ENCODE measurements around the gene APLP2. TPM values are rescaled to one million over a fixed set of nuclear protein-coding genes. Genes with fewer than 3 reads are reported as not detected.
"Not testable (repeated sequence)": the region's sequence is repeated elsewhere in the genome, so short reads cannot be mapped to it uniquely, and the experiment has no call there.

The APLP2 gene
- 318 TPM for total RNA-seq

DNA sequence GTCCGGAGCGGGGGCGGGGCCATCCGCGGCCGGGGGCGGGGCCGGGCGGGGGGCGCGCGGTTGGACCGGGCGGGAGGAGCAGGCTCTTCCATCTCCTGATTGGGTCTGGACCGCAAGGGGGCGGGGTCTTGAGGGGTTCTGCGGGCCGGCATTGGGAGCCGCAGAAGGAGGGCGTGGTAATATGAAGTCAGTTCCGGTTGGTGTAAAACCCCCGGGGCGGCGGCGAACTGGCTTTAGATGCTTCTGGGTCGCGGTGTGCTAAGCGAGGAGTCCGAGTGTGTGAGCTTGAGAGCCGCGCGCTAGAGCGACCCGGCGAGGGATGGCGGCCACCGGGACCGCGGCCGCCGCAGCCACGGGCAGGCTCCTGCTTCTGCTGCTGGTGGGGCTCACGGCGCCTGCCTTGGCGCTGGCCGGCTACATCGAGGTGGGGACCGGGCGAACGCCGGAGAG lies at the start of gene APLP2:
Gene APLP2, plus strand, starts transcription at position 236 of the 450 bp plus-strand sequence. Its CDS starts 84 bp downstream, at position 320.
- peak; percentile 99 for DNase-seq (ENCODE audit: low spot score)

DNA sequence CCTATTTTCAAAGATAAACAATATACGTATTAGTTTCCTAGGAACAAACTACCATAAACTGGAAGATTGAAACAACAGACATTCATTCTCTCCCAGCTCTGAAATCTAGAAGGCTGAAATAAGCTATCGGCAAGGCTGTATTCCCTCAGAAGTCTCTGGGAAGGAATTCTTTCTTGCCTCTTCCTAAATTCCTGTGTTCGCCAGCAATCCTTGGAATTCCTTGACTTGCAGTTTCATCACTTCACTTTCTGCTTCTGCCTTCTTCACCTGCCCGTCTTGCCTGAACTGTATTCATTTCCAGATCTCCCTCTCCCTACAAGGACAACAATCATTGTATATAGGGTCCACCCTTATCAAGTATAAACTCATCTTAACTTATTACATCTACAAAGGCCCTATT lies 49.4 kb upstream of the APLP2 start:
- no peak for DNase-seq (ENCODE audit: low spot score)

DNA sequence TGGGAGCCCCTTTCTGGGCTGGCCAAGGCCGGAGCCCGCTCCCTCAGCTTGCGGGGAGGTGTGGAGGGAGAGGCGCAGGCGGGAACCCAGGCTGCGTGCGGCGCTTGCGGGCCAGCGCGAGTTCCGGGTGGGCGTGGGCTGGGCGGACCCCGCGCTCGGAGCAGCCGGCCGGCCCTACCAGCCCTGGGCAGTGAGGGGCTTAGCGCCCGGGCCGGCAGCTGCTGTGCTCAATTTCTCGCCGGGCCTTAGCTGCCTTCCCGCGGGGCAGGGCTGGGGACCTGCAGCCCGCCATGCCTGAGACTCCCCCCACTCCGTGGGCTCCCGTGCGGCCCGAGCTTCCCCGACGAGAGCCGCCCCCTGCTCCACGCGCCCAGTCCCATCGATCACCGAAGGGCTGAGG lies 48.1 kb upstream of the APLP2 start:
- DNase-seq (ENCODE audit: low spot score), result not testable (repeated sequence)

DNA sequence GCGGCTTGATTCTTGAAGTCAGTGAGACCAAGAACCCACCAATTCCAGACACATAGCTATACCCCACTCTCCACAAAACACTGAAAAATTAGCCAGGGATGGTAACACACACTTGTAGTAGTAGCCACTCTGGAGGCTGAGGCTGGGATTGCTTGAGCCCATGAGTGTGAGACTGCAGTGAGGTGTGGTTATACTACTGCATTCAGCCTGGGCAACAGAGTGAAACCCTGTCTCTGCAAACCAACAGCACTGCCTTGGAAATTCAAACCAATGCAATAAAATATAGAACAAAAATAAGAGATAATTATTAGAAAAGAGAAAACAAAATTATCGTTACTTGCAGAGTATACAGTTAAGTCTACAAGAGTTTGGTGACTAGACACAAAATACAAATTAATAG lies 46.9 kb upstream of the APLP2 start:
- DNase-seq (ENCODE audit: low spot score), result no peak

DNA sequence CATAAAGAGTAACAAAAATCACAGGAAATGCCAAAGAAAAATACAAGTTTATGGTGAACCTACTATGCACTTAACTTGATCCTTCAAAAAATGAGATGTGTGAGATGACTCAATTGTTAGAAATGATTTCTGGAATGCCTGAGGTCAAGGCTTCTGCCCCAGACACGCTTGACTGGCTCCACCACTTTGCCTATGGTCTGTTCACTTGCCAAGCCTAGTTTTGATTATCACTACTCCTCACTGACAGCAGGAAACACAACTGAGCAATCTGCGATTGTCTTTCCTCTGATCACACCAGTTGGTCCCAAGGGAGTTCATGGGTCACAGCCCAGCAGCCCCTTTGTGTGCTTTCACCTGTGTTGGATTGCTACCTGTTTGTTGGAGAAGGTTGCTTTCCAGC lies 46.5 kb upstream of the APLP2 start:
- no peak for DNase-seq (ENCODE audit: low spot score)

DNA sequence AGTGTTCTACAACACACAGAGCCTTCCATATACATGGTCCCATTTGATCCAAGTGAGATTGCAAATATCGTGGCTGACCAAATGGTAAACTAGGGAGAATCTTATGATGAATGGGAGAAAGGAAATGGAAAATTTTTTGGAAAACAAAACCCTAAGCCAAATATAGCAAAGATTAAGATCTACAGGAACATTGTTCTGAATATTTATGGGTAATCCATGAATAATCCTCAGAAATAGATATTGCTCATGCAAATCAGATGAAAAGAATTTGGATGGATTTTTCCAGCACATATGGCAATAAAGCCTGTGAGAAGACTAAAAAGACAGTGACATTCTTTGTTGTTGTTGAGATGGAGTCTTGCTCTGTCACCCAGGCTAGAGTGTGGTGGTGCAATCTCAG lies 45.3 kb upstream of the APLP2 start:
- DNase-seq (ENCODE audit: low spot score), result no peak

DNA sequence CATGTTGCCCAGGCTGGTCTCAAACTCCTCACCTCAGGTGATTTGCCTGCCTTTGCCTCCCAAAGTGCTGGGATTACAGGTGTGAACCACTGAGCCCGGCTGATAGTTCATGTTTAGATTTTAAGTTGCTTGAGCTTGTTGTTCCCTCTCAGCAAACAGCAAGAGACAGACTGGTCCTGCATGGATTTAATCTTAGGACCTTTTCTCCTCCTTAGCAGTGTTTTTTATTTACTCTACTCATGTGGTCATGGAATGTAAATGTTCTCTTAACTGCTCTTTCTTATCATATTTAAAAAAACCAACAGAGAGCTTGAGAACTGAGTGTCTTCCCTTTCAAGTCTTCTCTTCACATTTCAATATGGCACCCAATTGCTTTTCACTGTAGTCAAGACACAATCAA lies 44.3 kb upstream of the APLP2 start:
- no peak for DNase-seq (ENCODE audit: low spot score)

DNA sequence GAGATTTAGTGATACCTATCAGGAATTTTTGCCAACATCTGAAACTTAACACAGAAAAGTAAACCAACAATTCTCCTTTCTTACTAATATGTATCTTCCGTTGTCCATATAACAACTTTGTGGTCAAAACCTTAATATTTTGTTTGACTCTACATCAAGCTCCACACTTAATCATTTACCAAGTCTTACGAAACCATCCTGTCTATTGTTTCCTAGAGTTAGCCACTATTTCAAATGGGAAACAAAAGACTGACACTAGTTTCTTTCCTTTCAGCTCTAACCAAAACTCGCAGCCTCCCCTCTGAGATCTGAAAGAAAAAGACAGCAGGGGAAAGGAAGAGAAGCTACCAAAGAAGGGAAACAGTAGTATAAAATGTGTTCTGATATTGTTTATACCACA lies 40.6 kb upstream of the APLP2 start:
- no peak for DNase-seq (ENCODE audit: low spot score)

DNA sequence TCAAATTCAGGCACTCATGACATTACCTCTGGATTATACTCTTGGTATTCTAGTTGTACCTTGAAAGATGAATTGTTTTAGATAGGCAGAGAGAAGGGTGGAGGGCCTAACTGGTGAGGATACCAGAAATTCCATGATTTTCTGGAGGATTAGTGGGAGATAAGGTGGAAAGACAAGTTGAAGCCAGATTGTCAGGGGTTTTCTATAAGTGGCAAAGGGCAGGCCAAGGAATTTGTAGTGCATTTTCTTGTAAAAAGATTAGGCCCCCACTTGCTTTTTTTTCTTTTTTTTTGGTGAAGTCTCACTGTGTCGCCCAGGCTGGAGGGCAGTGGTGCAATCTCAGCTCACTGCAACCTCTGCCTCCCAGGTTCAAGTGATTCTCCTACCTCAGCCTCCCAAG lies 38.6 kb upstream of the APLP2 start:
- no peak for DNase-seq (ENCODE audit: low spot score)

DNA sequence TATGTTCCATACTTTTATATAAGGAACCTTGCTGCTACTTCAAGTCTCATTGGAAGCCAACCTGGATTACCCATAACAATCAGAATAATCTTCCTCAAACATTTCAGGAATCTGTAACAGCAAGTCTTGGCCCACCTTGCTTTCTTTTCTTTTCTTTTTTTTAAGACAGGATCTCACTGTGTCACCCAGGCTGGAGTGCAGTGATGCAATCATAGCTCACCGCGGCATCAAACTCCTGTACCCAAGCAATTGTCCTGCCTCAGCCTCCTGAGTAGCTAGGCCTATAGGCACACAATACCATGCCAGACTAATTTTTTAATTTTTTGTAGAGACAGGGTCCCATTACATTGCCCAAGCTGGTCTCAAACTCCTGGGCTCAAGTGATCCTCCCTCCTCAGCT lies 37.7 kb upstream of the APLP2 start:
- DNase-seq (ENCODE audit: low spot score), result no peak

DNA sequence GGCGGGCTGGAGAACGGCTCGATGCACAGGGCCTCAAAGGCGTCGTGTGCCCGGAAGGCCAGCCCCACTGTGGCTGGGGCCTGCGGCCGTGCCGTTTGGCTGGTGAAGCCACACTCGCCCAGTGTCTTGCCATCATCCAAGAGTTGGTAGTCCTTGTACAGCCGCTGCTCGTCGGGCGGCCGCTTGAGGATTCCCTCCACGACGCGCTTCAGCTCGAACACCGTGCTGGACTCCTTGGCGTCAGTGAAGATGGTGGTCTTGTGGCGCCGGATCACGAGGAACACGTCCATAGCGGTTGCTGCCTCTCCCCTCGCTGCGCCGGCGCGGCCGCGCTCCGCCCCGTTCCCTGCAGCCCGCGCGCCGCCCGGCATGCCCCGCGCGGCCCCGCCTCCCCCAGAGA lies 36.8 kb upstream of the APLP2 start:
- no peak for DNase-seq (ENCODE audit: low spot score)

DNA sequence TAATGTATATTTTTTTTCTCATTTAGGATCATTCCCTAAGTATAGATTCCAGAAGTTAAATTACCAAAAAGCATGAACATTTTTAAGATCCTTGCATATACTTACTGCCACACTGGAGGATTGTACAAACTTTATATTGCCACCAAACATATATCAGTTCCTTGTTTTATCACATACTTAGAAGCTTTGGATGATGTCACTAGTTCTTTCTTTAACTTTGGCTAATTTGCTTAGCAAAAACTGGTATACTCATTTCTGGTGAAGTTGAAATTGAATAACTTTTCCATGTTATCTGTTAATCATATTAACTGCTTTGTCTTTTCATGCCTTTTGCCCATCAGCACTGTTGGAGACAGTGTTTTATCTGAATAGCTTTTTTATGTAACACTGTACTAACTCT lies 35.5 kb upstream of the APLP2 start:
- no peak for DNase-seq (ENCODE audit: low spot score)

DNA sequence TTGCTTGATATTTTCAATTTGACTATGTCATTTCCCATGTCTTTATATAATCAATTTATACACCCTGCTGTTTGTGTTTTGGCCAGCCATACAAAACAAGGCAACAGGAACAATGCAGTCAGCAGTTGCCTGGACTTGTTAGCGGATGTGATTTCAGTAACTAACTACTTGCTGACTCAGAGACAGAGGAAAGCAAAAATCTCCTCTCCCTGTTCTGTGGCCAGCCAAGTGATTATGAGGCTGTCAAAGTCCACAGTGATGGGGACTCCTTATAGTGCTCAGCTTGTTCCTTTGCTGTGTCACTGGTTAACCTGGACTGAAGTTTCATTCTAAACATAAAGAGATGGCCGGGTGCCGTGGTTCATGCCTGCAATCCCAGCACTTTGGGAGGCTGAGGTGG lies 32.6 kb upstream of the APLP2 start:
- DNase-seq (ENCODE audit: low spot score), result no peak

DNA sequence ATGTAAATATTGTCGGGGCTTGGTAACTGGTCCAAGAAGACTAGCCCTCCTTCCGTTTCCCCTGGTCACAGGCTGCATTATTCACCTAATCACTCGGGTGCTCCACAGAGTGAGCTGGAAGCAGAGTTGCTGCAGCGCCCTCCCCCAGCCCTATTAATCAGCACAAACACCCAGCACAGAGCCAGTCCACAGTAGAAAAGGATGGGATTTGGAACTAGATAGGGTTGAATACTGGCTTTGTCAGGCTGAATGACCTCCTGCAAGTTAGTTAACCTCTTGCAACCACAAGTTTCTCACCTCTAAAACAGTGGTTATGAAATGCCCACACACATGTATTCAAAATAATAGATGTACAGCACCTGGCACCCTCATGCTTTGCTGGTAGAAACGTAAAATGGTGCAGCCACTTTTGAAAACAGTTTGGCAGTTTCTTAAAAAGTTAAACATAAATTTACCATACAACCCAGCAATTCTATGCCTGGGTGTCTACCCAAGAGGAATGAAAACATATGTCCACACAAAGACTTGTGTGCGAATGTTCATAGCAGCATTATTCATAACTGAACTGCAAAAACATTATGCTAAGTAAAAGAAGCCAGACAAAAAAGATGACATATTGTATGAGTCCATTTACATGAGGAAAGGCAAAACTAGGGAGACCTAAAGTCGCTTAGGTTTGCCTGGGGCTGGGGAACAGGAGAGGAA lies 31.7 kb upstream of the APLP2 start:
- no peak for DNase-seq (ENCODE audit: low spot score)

DNA sequence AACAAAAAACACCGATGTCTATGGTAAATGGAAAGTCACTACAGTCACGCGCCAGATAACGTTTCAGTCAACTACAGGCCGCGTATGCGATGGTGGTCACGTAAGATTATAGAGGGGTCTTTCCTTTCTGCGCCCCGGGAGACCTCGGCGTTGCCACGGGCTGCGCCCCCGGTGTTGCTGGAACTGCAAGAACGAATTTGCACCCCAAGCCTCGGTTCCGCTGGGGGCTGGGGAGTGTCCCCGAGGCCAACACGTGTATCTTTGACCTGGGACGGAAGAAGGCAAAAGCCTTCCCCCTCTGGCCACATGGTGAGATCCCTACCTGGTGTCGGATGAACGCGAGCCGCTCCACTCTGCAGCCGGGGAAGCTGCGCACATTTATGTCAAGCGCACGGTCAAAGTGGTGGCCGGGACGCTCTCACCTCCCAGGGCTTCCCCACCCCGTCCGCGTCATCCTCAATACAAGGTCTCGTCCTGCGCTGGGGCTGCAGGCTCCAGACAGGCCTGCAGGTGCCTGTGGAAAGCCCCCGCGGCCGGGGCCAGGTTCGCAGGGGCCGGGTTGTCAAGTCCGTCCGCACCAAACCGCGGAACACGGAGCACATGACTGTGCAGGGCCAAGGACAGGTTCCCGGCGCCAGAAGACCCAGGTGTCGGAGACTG lies 29.3 kb upstream of the APLP2 start:
- DNase-seq (ENCODE audit: low spot score), result no peak

DNA sequence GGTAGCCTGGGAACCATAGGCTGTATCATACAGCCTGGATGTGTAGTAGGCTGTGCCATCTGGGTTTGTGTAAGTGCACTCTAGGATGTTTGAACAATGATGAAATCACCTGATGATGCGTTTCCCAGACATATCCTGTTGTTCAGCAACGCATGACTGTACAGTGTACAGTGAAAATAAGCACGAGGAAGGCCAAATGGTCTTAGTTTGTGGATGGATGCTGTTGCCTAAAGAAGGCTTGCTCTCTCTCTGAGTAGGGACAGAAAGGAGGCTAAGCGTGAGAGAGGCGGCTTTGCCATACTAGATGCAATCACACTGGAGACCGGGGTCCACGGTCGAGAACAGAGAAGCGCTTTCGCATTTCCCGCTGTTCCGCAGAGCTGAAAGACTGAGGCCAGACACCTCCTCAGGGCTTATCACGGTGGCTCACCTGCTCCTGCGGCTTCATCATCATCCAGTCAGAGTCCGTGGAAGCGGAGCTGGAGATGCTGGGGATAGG lies 27.6 kb upstream of the APLP2 start:
- no peak for DNase-seq (ENCODE audit: low spot score)

DNA sequence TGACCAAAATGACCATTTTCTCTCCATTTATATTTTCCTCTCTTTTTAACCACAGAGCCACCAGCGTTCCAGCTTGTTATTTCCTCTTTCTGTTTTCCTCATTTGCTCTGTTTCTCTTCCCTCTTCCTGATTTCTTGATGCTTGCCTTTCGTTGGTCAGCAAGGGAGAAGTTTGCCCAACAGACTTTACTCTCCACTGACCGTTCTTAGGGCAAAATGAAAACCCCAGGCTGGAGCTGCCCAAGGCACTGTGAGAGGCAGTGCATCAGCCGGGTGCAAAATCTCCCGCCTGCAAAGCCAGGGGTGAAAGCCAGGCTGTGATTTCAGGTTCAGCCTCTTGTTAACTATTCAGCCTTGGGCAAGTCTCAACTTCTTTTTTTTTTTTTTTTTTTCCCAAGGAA lies 26.1 kb upstream of the APLP2 start:
- DNase-seq (ENCODE audit: low spot score), result no peak

DNA sequence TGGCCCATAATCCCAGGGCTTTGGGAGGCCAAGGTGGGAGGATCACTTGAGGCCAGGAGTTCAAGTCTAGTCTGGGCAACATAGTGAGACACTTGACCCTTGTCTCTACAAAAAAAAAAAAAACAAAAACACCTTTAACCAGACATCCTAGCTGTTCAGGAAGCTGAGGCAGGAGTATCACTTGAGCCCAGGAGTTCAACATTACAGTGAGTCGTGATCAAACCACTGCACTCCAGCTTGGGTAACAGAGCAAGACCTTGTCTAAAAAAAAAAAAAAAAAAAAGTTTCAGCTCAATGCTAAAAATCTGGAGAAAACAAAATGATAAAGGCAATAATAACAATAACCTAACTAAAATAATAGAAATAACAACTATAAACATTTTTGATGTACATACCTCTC lies 22.6 kb upstream of the APLP2 start:
- DNase-seq (ENCODE audit: low spot score), result no peak

DNA sequence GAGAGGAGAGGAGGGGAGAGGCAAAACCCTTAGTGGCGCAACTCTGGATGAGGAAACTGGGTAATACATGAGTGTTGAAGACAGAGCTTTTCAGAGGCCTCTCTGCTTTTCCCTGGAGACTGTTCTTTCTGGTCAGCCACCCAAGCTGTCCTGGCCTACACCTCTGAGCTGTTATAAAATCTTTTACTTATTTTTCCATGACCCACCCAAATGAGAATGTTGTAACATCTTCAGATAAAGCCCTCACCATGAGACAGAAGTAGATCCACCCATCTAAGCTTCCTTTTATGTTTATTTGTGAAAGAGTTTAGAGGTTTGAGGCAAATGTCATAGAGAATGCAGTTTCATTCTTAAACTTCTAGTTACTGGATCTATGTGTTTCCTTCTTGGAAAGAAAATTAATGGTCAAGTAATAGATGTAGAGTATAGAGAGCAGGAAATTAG lies 20.3 kb upstream of the APLP2 start:
- no peak for DNase-seq (ENCODE audit: low spot score)

DNA sequence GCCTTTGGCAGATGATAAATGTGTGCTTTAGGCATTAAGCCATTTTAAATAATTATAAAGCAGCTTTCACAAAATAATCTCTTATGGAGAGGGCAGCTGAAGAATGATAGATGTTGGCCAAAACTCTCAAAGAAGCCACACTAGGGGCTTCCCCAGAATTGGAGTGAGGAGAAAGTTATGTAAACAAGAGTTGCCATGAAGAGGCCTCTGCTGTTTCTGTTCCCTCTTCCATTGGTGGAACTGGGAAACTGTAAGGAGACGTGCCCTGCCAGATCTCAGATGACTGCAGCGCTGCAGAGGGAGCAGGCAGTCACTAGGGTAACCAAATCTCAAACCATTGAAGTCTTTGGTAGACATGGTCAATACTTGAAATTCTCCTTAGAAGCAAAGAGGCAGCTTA lies 19.4 kb upstream of the APLP2 start:
- DNase-seq (ENCODE audit: low spot score), result no peak

DNA sequence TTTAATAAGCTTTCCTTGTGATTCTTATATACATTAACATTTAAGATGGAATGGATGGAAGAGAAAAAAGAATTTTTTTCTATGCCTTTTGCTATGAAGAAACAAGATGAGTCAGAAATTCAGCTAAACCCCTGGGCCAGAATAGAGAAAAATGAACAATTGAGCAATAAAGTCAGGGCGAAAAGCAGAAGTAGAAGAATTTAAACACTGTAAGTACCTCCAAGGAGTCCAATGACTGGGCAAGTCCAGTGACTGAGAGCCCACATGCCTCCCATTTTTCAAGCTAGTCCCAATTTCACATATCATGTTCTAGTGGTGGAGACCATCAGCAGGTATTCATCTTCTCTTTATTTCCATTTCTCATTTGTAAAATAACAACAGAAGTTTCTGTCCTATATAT lies 18.6 kb upstream of the APLP2 start:
- DNase-seq (ENCODE audit: low spot score), result no peak

DNA sequence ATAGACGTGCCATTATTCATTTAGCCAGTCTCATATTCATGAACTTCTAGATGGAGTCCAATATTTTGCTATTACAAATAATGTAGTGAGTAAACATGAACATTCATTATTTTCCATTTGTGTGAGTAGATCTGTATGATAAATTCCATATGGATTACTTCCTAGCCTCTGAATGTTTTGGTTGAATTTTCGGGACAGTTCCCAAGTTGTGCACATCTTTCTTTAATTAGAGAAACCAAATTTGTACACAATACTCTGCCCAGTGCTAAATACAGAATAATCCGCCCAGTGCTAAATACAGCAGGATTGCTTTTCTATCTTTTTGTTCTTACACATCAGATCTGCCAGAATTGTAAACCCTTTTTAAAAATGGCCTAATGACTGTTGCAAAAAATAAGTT lies 17.1 kb upstream of the APLP2 start:
- DNase-seq (ENCODE audit: low spot score), result no peak

DNA sequence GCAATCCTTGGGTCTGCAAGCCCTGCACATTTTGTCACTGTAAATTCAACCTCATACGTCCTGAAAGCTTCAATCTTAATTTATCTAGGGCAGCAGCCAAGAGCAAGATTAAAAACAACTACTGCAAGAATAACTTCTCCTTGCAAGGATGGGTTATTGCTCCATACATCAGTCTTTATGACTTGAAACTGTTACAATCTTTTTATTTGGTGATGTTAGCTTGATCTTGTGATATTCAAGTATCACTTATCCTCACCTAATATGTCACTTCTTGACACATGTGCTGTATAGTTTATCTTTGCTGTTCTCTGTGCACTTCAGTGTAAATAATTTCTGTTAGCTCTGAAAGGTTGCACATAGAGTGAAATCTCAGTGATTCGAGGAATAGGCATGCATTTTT lies 14.7 kb upstream of the APLP2 start:
- no peak for DNase-seq (ENCODE audit: low spot score)

DNA sequence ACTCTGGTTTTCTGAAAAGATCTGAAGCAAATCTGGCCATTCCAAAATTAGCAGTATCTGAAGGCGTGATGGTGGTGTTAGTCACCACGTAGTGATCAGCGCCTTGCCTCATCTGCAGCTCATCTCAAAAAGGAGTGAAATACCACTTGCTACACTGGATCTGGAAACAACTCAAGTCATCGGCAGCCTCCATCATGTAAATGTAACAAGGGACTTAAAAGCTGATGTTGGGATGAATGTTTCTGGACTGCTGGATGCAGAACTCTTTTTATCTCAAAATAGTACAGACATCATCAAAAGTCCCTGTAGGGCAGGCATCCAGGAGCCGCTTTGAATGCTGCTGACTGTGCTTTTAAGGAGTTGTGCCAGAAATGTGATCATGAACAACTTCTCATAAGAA lies 14.1 kb upstream of the APLP2 start:
- no peak for DNase-seq (ENCODE audit: low spot score)
